ENCODE measurements around the gene PTPRG. TPM values are rescaled to one million over a fixed set of nuclear protein-coding genes. Genes with fewer than 3 reads are reported as not detected.

Gene PTPRG
- total and polyA plus RNA-seq, 2 experiments from 2014 or later, result 24.4 to 131 TPM

GRCh38 chr3:62125380-62125779, 564.0 kb downstream of the PTPRG start:
- Histone ChIP-seq H3K27me3 (ENCODE audit: insufficient read depth) (no peaks in the 10 kb centered on the region), H3F3A (replicated peaks; ENCODE audit: low read depth) (0 out of 2 replicates have a peak, but pooled peaks cover 3% of the 10 kb centered on the region), H3K4me3 (no peak overlapping the region), H3K36me3 (ENCODE audit: insufficient read depth) (no peaks in the 10 kb centered on the region), H3K4me2 (no peak overlapping the region), H3K27ac (ENCODE audit: low read depth) (no peak overlapping the region; the same call in 1 of the 2 replicates), H4K20me1 (replicated peaks; ENCODE audit: insufficient read depth) (no peaks in the 10 kb centered on the region; the same call in 1 of the 2 replicates), H3K9me2 (ENCODE audit: insufficient read depth) (no peaks in the 10 kb centered on the region), H3K79me2 (replicated peaks; ENCODE audit: insufficient read depth) (0 out of 2 replicates have a peak, but pooled peaks cover 7% of the 10 kb centered on the region), H3K4me1 (ENCODE audit: insufficient read depth) (no peaks in the 10 kb centered on the region; the same call in 1 of the 2 replicates), H2AFZ (no peak overlapping the region)
- H3K27ac Mint-ChIP-seq, result no peak overlapping the region
- no peak for DNase-seq (ENCODE audit: low spot score)
- no peaks in the 10 kb centered on the region; the same call in 2 of the 3 replicates for H3K9me3 Mint-ChIP-seq
- no peak for ATAC-seq
- no peak overlapping the region for H3K4me3 Mint-ChIP-seq
- H3K27me3 Mint-ChIP-seq (ENCODE audit: insufficient read depth, low read depth, poor library complexity), result peaks cover 1% of the 10 kb centered on the region
- H3K4me1 Mint-ChIP-seq, result peaks cover 10% of the 10 kb centered on the region; the same call in 2 of the 3 replicates
- TF ChIP-seq REST (IDR thresholded peaks at IDR 0.05; ENCODE audit: unreplicated experiment) (no peak), ETS1 (IDR thresholded peaks at IDR 0.05) (no peak), CTCF (conservative IDR thresholded peaks at IDR 0.05; ENCODE audit: low read depth in 2 of 2) (no peak), ZNF331 (CRISPR knock-in tag; IDR thresholded peaks at IDR 0.05; ENCODE audit: low read depth) (no peak), JUNB (IDR thresholded peaks at IDR 0.05; ENCODE audit: unreplicated experiment) (no peak), EZH2phosphoT487 (IDR thresholded peaks at IDR 0.05; ENCODE audit: unreplicated experiment) (no peak), NANOG (IDR thresholded peaks at IDR 0.05; ENCODE audit: borderline replicate concordance) (no peak), EZH2 (IDR thresholded peaks at IDR 0.05; ENCODE audit: low read depth, unreplicated experiment) (no peak), ZNF462 (CRISPR knock-in tag; IDR thresholded peaks at IDR 0.05) (no peak), STAT1 (IDR thresholded peaks at IDR 0.05; ENCODE audit: unreplicated experiment) (no peak), ZNF114 (CRISPR knock-in tag; IDR thresholded peaks at IDR 0.05) (no peak), CREB1 (CRISPR knock-in tag; IDR thresholded peaks at IDR 0.05; ENCODE audit: low read depth) (no peak), POLR2AphosphoS5 (IDR thresholded peaks at IDR 0.05; ENCODE audit: low read depth) (no peak)
- peaks cover 16% of the 10 kb centered on the region; the same call in 2 of the 3 replicates for H3K36me3 Mint-ChIP-seq (ENCODE audit: low read depth)

Measured in GM23338 (cell line).